GM18951 (cell line): ENCODE data around the gene TACR2.

Source experiments
- POLR2A ChIP-seq: IDR thresholded peaks from 4 replicates; pipeline ENCODE4 v1.6.1; 2011; ENCODE audit warnings: mild to moderate bottlenecking; ENCODE audit not compliant: insufficient read length, insufficient read depth; ENCODE audit errors: extremely low read depth
- in situ Hi-C: fragments of 300-500 bp; cut with MboI; formaldehyde crosslinking; loops from one replicate; pipeline ENCODE4 v1.12.0; 2022; ENCODE audit warnings: low sequenced_read_pairs, mixed read lengths, inconsistent platforms; ENCODE audit not compliant: unreplicated experiment

Gene TACR2

DNA sequence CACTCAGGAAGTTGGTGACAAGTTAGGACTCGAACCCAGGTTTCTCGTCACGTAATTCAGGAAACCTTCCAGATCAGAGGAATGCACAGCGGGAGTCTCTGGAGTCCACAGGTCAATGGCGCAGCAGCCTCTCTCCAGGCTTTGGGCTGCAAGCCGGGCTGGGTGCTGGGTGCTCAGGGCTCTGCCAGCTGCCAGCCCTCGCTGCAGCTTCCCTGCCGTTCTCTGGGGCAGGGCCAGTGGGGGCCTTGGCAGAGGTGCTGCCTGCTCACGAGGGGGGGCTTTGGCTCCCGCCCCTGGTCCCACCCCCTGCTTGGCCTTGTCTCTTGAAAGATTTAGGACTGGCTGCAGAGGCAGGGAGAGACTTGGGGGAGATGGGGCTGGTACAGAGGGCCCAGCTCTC is at the start of gene TACR2:
TACR2 (minus strand) TSS at position 224 of the 400 bp plus-strand sequence. CDS start 595 bp downstream, outside the sequence.
- no peak for TF ChIP-seq POLR2A
- in situ Hi-C loops = no loop called here

DNA sequence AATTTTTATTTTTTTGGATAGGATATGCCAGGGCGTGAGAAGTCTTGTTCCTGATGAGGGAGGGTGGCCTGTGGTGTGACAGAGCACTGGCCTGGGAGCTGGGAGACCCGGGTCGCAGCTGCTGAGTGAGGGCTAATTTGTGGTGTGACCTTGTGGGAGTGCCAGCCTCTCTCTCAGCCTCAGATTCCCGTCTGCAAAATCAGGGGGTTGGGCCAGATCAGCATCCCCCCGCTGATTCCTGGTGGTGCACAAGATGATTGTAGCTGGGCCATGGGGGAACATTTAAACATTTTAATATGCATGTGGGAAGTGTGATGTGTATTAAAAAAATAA is 49.4 kb upstream of the TACR2 start:
- in situ Hi-C loops = no loop called here
- TF ChIP-seq POLR2A = no peak

DNA sequence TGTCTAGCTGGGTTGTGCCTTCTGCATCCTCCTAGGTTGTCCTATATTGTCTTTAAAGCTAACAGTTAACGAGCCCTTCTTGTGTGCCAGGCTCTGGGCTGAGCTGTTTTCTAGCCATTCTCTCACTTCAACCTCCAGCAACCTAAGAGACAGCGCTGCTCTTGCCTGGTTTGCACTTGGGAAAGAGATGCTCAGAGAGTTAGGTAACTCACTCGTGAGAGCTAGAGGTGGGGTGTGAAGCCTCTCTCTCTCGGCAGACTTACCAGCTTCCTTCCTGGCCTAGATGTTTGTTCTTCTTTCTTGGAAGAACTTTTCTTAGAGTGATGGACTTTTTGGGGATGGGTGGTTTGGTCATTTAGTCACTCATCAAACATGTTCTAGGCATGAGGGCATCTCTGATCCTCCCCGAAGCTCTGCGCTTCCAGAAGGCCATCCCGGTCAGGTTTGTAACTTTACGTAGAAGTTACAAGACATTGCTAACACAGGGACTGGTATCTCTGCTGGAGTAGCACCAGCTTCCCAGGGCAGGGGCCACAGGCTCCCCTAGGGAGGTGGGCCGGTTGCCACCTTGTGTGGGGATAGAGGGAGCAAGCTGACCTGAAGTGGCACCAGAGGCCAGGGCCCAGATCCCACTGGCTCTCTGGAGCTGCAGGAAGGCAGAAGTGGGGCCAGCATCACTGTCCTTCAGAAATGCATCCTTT is 48.9 kb upstream of the TACR2 start:
- in situ Hi-C loops = no loop called here
- no peak for TF ChIP-seq POLR2A

DNA sequence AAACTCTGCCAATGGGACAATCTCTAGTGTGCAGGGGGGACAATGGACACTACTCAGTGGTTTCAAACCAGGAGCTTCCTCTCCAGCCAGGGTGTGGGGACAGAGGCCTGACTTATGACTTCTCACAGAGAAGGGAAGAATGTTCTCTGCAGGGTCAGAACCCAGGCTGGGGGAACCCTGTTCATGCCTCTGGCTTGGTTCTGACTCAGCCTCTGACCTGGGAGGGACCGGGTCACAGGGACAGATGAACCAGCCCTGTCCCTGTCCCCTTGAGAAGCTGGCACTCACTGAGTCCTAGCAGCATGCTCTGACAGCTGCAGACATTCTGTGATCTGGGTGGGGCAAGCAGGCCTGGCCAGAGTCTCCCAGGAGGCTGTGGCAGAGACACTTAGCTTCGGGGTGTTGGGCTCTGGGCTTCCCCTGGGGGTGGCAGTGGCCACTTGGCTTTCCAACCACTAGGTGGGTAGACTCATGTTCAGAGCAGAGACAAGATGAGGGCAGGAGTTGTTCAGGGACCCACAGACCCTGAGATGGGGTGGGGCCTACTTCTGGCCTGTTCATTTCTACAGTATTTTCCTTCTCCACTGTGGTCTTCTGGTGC is 48.2 kb upstream of the TACR2 start:
- TF ChIP-seq POLR2A = no peak
- in situ Hi-C loops = no loop called here

DNA sequence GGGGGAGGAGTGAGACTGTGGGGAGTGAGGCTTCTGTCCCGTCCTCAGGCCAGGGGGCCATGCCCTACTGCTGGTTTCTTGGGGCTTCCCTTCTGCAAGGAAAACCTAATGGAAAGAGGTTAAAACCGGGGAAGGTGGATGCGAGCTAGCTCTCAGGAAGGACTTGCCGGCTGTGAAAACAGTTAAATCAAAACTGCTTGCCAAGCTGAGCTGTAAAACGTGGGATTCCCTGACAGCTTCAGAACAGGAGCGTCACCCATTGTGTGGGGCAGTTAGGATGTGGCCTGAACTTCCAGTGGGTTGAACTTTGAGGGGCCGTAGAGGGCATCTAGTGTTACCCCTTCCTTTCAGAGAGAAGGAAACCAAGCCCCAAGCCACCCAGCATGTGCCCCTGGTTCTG is 47.7 kb upstream of the TACR2 start:
- in situ Hi-C loops = no loop called here
- no peak for TF ChIP-seq POLR2A

DNA sequence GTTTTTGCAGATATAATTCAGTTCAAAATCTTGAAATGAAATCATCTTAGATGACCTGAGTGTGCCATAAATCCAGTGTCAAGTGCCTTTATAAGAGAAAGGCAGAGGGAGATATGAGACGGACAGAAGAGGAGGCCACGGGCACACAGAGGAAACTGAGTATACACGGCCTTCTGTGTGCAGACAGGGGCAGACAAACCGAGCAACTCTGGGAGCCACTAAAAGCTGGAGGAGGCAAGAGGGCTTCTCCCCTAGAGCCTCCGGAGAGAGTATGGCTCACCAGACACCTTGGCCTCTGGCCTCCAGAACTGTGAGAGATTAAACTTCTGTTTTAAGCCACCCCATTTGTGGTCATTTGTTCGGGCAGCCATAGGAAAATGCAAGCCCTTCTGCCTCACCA is 47.2 kb upstream of the TACR2 start:
- in situ Hi-C loops = no loop called here
- no peak for TF ChIP-seq POLR2A

DNA sequence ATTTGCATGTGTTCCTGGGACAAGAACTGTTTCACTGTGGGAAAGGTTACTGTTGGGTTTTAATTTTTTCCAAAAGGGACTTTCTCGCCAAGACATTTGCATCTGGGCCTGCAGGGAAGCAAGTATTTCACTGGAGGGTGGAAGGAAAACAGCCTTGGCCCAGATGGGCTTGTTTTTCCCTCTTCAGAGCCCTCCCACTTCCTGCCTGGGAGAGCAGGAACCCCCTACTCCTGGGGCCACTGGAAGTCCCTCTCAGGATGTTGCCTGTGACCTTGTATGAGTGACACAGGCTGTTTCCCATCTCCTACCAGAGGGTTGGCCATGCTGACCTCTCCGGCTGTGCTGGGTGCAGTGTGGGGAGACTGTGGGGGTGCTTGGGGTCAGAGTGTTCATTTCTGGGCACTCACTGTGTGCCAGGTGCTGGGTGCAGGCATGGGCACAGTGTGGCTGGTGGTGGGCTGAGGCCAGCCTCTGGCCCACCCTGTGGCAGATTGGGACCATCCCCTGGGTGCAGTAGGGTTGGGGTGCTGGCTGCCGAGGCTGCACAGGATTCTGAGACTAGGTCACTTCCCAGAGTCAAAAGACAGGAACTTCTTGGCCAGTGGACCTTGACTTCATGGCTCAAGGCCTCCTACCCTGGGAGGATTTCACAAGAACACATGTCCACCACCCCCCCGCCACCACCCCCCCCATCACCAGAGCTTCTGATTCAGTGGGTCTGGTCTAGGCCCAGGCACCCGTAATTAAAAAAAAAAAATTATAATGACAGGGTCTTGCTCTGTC is 44.7 kb upstream of the TACR2 start:
- in situ Hi-C loops = no loop called here
- no peak for TF ChIP-seq POLR2A

DNA sequence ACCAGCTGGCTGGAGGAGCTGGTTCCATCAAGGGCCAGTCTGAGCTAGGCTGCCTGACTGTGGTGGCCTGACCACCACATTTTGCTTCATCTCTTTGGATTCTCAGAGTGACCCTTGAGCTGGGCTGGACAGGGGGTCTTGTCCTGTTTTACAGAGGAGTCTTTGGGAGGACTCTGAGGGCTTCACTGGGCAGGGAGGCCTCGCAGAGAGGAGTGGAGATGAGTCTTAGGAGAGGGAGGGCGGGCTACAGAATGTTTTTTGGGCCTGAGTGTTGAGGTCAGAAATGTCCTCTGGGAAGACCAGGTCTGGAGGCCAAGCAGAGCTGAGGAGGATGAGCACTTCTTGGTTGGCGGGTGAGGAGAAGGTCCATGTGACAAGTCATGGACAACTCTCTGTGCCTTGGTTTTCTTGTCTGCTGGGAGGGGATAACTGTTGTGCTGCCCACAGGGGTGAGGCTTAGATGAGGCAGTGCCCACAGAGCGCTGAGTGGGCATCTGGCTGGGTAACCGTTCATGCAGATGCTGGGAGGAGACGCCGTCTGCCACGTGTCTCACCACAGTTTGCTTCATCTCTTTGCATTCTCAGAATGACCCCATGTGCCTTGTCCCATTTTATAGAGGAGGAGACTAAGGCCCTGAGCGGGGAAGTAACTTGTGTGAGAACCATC is 44.0 kb upstream of the TACR2 start:
- in situ Hi-C loops = no loop called here
- no peak for TF ChIP-seq POLR2A

DNA sequence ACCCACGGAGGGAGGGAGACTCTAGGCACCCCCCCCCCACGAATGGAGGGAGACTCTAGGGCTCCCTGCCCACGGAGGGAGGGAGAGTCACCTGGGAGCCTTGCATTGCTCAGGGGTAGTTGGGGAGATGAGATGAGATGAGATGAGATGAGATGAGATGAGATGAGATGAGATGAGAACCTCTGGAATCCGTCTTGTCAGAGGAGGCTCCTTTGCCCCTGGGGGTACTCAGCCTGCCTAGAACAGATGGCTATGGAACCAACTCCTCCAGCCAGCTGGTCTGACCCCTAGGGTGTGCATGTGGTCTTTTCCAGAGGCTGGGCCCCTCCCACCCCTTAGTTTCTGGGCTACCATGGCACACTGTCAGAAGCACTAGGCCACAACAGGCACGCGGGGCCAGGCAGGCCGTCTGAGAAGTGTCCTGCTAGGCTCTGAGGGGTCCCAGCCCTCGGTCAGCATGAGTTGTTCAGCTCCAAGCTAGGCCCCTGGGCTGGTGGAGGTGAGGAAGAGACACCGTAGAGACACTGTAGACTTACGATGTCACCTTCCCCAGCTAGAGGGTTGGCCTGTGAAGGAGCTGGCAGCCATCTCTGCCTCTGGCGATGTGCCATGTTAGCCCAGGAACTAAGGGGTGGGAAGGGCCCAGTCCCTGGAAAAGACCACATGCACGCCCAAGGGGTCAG is 43.3 kb upstream of the TACR2 start:
- TF ChIP-seq POLR2A = no peak
- in situ Hi-C loops = no loop called here

DNA sequence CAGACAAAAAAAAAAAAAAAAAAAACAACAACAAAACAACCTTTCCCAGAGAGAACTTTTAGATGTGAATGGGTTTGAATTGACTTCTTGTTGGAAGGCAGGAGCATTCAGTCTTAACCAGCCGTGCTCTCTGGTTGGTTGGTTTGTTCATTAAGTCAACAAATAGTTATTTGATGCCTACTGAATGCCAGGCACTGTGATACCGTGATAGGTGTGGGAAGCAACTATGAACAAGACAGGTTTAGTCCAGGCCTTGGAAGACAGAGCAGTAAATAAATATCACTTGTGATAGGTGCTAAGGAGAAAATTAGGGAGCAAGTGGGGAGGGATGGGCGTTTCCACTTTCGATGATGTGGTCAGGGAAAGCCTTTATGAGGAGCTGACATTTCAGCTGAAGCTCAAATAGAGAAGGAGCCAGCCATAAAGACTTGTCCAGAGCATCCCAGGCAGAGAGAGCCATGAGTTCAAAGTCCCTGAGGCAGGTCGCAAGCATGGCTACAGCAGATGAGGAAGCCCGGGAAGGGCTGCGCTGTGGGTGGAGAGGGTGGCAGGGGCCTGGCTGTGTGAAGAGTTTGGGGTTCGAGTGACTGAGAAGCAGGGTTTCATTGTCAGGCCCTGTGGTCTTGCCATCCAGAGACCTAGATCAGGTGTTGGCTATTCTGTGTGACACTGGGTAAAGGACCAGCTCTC is 42.5 kb upstream of the TACR2 start:
- TF ChIP-seq POLR2A = no peak
- in situ Hi-C loops = no loop called here

DNA sequence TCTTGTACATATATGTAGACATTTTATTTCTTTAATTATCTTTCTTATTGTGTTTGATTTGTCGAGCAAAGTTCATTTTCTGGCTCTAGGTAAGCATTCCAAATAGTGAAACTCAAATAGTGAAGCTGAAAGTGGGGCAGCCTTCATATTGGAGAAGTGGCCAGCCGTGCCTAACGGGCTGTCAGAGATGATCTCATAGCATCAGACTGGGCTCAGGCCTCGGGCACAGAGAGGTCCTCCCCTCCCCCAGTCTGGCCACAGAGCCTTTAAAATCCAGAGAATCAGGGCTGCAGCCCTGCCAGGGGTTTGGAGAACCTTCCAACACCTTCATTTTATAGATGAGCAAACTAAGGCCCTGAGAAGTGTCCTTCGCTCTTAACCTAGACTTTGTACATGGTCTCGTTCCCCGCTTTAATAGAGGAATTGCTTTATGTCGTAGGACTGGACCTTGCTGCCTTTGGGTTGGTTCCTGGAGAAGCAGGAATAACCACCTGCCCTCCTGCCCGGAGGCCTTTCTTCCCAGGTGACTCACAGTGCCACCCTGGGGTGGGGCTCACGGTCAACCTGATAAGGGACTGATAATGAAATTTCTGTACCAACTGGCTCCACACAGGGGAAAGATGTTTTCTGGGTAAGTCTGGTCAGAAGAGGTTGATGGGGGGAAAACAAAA is 41.8 kb upstream of the TACR2 start:
- in situ Hi-C loops = no loop called here
- no peak for TF ChIP-seq POLR2A

DNA sequence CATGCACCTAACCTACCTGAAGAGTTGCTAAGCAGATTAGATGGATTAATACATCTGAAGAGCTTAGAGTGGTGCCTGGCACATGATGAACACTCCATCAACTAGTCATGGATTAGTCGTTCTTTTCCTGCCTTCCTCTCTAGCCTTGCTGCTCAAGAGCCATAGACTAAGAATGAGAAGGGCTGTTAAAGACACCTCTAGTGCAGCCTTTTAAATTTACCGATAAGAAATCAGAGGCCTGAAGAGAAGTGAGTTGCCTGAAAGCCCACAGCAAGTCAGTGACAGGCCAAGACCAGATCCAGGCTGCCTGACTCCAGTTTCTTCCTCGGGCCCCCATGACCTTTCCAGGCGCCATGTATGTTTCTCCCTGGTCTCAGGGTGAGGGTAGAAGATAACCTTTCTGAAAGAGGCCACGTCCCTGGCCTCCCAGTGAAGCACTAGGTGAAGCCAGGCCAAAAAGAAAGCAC is 41.1 kb upstream of the TACR2 start:
- TF ChIP-seq POLR2A = no peak
- in situ Hi-C loops = no loop called here
